Uterus (tissue), 2 donors: ENCODE results near the gene CAPN11.

Source experiments
- POLR2A ChIP-seq, 2 donors: fragments of 450-650 bp; IDR thresholded peaks; one replicate each; pipeline ENCODE4 v1.6.1; 2016; ENCODE audit warnings: antibody characterized with exemption in 2 of 2, mild to moderate bottlenecking in 1 of 2, moderate library complexity in 1 of 2
- TF ChIP-seq, protein P1 (sequence below), 4 experiments: fragments of 200-600 bp in 2 of 4; fragments of 450-650 bp in 2 of 4; sonication (generic) in 2 of 4; IDR thresholded peaks; one replicate each; pipeline ENCODE4 v1.5.1; 2016 to 2019; ENCODE audit warnings: antibody characterized with exemption in 4 of 4, mild to moderate bottlenecking in 2 of 4, moderate library complexity in 1 of 4

DNA sequence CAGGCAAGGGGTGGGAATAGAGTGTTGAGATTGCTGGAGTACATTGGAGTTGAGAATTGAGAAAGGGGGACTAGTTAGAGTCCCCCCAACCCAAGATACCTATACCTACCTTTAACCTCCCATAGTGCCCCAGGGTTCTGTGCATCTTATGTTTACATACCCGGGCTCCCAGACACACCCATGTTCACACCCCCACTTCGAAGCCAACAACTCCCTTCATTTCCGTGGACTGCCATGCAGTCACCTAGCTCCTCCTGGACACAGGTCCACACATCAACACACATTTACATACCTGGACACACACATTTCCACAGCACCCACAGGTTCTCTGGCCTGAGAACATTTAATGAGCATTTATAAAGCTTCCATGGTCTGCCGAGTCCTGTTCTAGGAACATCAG, 26.1 kb upstream of the CAPN11 start:
- TF ChIP-seq, protein P1, sequence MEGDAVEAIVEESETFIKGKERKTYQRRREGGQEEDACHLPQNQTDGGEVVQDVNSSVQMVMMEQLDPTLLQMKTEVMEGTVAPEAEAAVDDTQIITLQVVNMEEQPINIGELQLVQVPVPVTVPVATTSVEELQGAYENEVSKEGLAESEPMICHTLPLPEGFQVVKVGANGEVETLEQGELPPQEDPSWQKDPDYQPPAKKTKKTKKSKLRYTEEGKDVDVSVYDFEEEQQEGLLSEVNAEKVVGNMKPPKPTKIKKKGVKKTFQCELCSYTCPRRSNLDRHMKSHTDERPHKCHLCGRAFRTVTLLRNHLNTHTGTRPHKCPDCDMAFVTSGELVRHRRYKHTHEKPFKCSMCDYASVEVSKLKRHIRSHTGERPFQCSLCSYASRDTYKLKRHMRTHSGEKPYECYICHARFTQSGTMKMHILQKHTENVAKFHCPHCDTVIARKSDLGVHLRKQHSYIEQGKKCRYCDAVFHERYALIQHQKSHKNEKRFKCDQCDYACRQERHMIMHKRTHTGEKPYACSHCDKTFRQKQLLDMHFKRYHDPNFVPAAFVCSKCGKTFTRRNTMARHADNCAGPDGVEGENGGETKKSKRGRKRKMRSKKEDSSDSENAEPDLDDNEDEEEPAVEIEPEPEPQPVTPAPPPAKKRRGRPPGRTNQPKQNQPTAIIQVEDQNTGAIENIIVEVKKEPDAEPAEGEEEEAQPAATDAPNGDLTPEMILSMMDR (IDR thresholded peaks at IDR 0.05): no peak
- TF ChIP-seq POLR2A (IDR thresholded peaks at IDR 0.05): no peak
